Stimulated activated naive CD8-positive, alpha-beta T cell treated with anti-CD3 and anti-CD28 coated beads, Interleukin-15, amount 100 ng/mL, for 72 hours (primary cell): Measurements from ENCODE around the gene ZNF835.

Experiments
- ATAC-seq: fragments of 150-1000 bp; cut with Tn5 transposase; 2 replicates; pipeline ENCODE4 v1.10.0; 2021; ENCODE audit warnings: mild to moderate bottlenecking, moderate library complexity
- DNase-seq, 2 donors: peaks; one replicate each; pipeline ENCODE4 v3.0.0; 2021 to 2022
- H3K27ac Mint-ChIP-seq, 2 donors: one replicate each; pipeline ENCODE4 v1.8.0; 2022; ENCODE audit warnings: mild to moderate bottlenecking in 2 of 2, mixed read lengths in 2 of 2, moderate library complexity in 2 of 2
- H3K27me3 Mint-ChIP-seq: one replicate; pipeline ENCODE4 v1.8.0; 2022; ENCODE audit warnings: mixed read lengths
- H3K4me1 Mint-ChIP-seq: one replicate; pipeline ENCODE4 v1.8.0; 2022; ENCODE audit warnings: mild to moderate bottlenecking, mixed read lengths
- H3K4me3 Mint-ChIP-seq, 2 donors: one replicate each; pipeline ENCODE4 v1.8.0; 2022; ENCODE audit warnings: mild to moderate bottlenecking in 2 of 2, mixed read lengths in 2 of 2, moderate library complexity in 1 of 2
- H3K9me3 Mint-ChIP-seq, 2 donors: one replicate each; pipeline ENCODE4 v1.8.0; 2022; ENCODE audit warnings: mixed read lengths in 2 of 2

The ZNF835 gene

DNA sequence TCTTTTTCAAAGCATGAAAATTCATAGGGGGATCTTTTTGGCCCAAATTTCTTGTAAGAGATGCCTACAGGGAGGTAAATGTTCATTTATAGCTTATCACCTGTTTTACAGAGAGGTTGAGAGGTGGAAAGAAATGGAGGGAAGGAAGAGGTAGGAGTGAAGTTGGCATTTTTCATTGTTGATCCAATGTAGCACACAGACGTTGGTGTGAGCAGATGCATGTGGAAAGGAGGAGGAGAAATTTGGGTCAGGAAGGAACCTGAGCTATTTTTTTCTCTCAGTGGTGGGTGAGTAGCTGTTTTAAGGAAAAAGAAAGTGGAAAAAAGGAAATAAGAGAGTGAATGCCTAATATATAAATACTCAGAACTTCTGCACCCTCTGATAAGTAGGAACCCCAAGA lies 38.5 kb downstream of the ZNF835 start:
- Mint-ChIP-seq H3K4me3 (no peak overlapping the region), H3K27me3 (no peaks in the 10 kb centered on the region), H3K4me1 (no peaks in the 10 kb centered on the region), H3K27ac (no peak overlapping the region), H3K9me3 (peaks cover 46 to 82% of the 10 kb centered on the region in 2 donors)
- no peak for DNase-seq
- no peak for ATAC-seq

DNA sequence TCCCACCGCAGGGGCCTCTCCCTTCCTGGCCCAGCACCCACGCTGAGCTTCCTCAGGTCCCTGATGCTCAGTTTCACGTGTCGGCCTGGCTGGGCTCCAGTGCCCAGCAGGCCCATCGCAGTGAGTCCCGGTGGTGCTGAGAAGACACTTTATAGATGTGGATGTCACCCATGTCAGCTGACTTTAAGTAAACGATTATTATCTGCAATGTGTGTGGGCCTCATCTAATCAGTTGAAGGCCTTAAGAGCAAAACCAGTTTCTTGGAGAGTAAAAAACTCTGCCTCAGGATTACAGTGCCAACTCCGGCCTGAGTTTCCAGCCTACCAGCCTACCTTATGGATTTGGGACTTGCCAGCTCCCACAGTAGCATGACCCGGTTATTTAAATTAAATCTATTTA lies 45.8 kb downstream of the ZNF835 start:
- DNase-seq (no peak), ATAC-seq (no peak)
- H3K27me3 Mint-ChIP-seq, result no peaks in the 10 kb centered on the region
- peak overlapping the region in 1 of 2 donors; percentile 97 for H3K27ac Mint-ChIP-seq
- peaks cover 34 to 84% of the 10 kb centered on the region in 2 donors for H3K9me3 Mint-ChIP-seq
- H3K4me1 Mint-ChIP-seq, result no peaks in the 10 kb centered on the region
- H3K4me3 Mint-ChIP-seq, result no peak overlapping the region

DNA sequence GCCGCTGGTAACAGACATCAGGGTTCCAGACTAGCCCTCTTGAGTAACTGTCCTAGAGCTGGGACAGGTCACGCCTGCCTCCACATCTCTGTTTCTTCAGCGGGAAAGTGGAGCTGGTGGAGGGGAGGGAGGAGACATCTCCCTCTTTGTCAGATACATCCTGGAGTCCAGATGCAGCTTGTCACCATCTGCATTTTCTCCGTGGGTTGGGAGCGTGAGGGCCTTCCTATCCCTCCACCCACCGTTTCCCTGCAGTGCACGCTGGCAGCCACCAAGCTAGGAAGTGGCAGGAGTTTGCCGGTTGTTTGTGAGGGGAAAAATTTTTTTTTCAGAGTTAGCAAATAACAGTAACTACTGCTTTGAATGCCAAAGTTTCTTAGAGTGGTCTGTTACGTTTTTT lies 48.6 kb downstream of the ZNF835 start:
- H3K27me3 Mint-ChIP-seq, result no peaks in the 10 kb centered on the region
- DNase-seq (no peak), ATAC-seq (no peak)
- H3K9me3 Mint-ChIP-seq, result peaks cover 37 to 79% of the 10 kb centered on the region in 2 donors
- no peak overlapping the region for H3K27ac Mint-ChIP-seq
- H3K4me1 Mint-ChIP-seq, result no peaks in the 10 kb centered on the region
- H3K4me3 Mint-ChIP-seq, result no peak overlapping the region

DNA sequence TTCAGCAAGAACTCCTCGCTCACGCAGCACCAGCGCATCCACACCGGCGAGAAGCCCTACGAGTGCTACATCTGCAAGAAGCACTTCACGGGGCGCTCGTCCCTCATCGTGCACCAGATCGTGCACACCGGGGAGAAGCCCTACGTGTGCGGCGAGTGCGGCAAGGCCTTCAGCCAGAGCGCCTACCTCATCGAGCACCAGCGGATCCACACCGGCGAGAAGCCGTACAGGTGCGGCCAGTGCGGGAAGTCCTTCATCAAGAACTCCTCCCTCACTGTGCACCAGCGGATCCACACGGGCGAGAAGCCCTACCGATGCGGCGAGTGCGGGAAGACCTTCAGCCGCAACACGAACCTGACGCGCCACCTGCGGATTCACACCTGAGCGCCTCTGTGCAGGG lies 49.2 kb downstream of the ZNF835 start:
- Mint-ChIP-seq H3K9me3 (peaks cover 32 to 79% of the 10 kb centered on the region in 2 donors), H3K4me1 (no peaks in the 10 kb centered on the region), H3K27me3 (no peaks in the 10 kb centered on the region), H3K4me3 (no peak overlapping the region), H3K27ac (no peak overlapping the region)
- ATAC-seq (no peak), DNase-seq (no peak)

DNA sequence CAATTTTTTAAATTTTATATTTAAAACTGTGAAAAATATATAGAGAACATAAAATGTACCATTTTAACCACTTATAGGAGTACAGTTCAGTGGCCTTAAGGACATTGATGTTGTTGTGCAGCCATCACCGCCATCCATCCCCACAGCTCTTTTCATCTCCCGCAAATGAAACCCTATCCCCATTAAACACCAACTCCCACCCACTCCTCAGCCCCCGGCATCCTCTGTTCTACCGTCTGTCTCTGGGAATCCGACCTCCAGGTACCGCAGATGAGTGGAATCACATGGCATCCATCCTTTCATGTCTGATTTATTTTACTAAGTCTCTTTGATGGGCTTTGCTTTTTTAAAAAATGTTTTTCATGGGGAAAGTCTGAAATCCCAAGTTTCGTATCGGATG lies 52.4 kb downstream of the ZNF835 start:
- no peak overlapping the region for H3K4me3 Mint-ChIP-seq
- DNase-seq (no peak), ATAC-seq (no peak)
- peaks cover 38 to 82% of the 10 kb centered on the region in 2 donors for H3K9me3 Mint-ChIP-seq
- H3K4me1 Mint-ChIP-seq, result no peaks in the 10 kb centered on the region
- H3K27me3 Mint-ChIP-seq, result no peaks in the 10 kb centered on the region
- H3K27ac Mint-ChIP-seq, result no peak overlapping the region

DNA sequence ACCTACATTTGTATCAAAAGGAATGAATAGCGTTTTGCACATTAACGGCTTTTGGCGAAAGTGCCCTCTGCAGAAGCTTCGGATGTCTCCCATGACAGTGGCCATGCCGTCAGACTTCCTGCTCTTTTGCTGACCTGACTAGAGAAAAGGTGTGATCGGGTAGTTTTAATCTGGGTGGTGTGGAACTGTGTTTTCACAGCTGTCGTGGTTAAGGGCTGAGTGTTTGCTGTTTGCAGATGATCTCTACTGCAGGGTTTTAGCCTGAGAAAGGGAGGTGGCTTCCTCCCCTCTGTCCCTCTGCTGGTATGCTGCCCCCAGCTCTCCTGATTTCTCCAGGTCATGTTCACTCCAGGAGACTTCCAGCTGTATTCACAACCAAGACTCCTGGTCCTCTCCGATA lies 54.0 kb downstream of the ZNF835 start:
- H3K27ac Mint-ChIP-seq, result no peak overlapping the region
- no peak overlapping the region for H3K4me3 Mint-ChIP-seq
- H3K27me3 Mint-ChIP-seq, result no peaks in the 10 kb centered on the region
- H3K4me1 Mint-ChIP-seq, result no peaks in the 10 kb centered on the region
- ATAC-seq (no peak), DNase-seq (no peak)
- peaks cover 46 to 84% of the 10 kb centered on the region in 2 donors for H3K9me3 Mint-ChIP-seq

DNA sequence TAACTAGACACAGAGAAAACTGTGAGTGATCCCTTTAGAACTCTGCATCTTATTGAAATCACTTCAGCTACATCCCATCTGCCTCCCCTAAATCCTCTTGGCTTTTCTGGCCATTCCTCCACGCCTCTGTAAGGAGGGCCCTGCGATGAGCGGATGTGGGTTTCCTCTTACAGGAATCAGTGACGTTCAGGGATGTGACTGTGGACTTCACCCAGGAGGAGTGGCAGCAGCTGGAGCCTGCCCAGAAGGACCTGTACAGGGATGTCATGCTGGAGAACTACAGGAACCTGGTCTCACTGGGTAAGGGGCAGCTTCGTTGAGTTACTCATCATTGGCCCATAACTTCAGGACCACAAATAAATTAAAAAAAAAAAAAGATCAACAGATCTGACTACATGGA lies 57.9 kb downstream of the ZNF835 start:
- Mint-ChIP-seq H3K4me1 (no peaks in the 10 kb centered on the region), H3K27me3 (no peaks in the 10 kb centered on the region), H3K9me3 (peaks cover 60 to 85% of the 10 kb centered on the region in 2 donors), H3K27ac (no peak overlapping the region), H3K4me3 (no peak overlapping the region)
- DNase-seq (no peak), ATAC-seq (no peak)

DNA sequence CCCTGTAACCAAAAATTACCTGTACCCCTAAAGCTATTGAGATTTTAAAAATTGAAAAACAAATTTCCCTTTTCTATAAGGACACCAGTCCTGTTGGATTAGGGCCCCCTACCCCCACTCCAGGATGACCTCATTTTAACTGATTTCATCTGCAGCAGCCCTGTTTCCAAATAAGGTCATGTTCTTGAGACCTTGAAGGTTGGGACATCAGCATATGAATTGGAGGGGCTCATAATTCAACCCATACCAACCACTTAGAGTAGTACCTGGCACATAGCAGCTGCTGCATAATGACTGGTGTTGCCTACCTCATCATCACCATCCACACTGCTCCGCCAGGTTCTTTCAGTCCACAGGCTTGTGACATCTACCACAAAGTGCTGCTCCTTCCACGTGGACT lies 58.8 kb downstream of the ZNF835 start:
- H3K27ac Mint-ChIP-seq, result no peak overlapping the region
- H3K4me1 Mint-ChIP-seq, result no peaks in the 10 kb centered on the region
- no peak for DNase-seq
- peaks cover 63 to 85% of the 10 kb centered on the region in 2 donors for H3K9me3 Mint-ChIP-seq
- no peak overlapping the region for H3K4me3 Mint-ChIP-seq
- no peak for ATAC-seq
- H3K27me3 Mint-ChIP-seq, result no peaks in the 10 kb centered on the region
